DND-41 (cell line): Measurements from ENCODE around the gene MORN1.

Experiments used
- CTCF ChIP-seq: IDR thresholded peaks from 2 replicates; pipeline ENCODE4 v1.5.1; 2012; ENCODE audit warnings: borderline replicate concordance, low read length, moderate library complexity, mild to moderate bottlenecking; ENCODE audit not compliant: poor library complexity, severe bottlenecking; ENCODE audit errors: extremely low read depth
- EZH2 ChIP-seq: IDR thresholded peaks from 3 replicates; pipeline ENCODE4 v1.6.1; 2012; ENCODE audit warnings: borderline replicate concordance, low read depth, mild to moderate bottlenecking, moderate library complexity, low read length, inconsistent platforms; ENCODE audit not compliant: severe bottlenecking

- no peak for TF ChIP-seq CTCF
- no peak for TF ChIP-seq EZH2
Observed at GRCh38 chr1:2271841-2272655, 119.3 kb downstream of the MORN1 start.
